HG02870 (cell line): ENCODE measurements around the gene THSD4.

ENCODE experiments used
- ATAC-seq: cut with Tn5 transposase; IDR thresholded peaks from one replicate; pipeline ENCODE4 v1.9.1; 2021; ENCODE audit warnings: mild to moderate bottlenecking, moderate library complexity; ENCODE audit not compliant: unreplicated experiment

THSD4 gene

GRCh38 chr15:71564217-71564616 lies 448.9 kb downstream of the THSD4 start:
- ATAC-seq = no peak

GRCh38 chr15:71565006-71565405 lies 449.7 kb downstream of the THSD4 start:
- ATAC-seq = no peak

GRCh38 chr15:71565631-71566160 lies 450.4 kb downstream of the THSD4 start:
- no peak for ATAC-seq

GRCh38 chr15:71566226-71566625 lies 451.0 kb downstream of the THSD4 start:
- ATAC-seq = no peak

GRCh38 chr15:71567173-71567572 lies 451.9 kb downstream of the THSD4 start:
- no peak for ATAC-seq

GRCh38 chr15:71568227-71568626 lies 453.0 kb downstream of the THSD4 start:
- no peak for ATAC-seq

- no peak for ATAC-seq
Measured at GRCh38 chr15:71570736-71571135, 455.5 kb downstream of the THSD4 start.

GRCh38 chr15:71571641-71572040 lies 456.4 kb downstream of the THSD4 start:
- no peak for ATAC-seq

- no peak for ATAC-seq
Measured at GRCh38 chr15:71572452-71573053, 457.3 kb downstream of the THSD4 start.

GRCh38 chr15:71573599-71573998 lies 458.3 kb downstream of the THSD4 start:
- no peak for ATAC-seq

GRCh38 chr15:71575474-71576045 lies 460.3 kb downstream of the THSD4 start:
- no peak for ATAC-seq

GRCh38 chr15:71577071-71577470 lies 461.8 kb downstream of the THSD4 start:
- ATAC-seq = no peak

GRCh38 chr15:71581398-71581930 lies 466.2 kb downstream of the THSD4 start:
- no peak for ATAC-seq

- ATAC-seq = no peak
Measured at GRCh38 chr15:71585159-71585558, 469.9 kb downstream of the THSD4 start.

- ATAC-seq = no peak
Measured at GRCh38 chr15:71586463-71586862, 471.2 kb downstream of the THSD4 start.

- no peak for ATAC-seq
Measured at GRCh38 chr15:71588746-71589145, 473.5 kb downstream of the THSD4 start.

- no peak for ATAC-seq
Measured at GRCh38 chr15:71591057-71591456, 475.8 kb downstream of the THSD4 start.

- ATAC-seq = no peak
Measured at GRCh38 chr15:71592203-71592602, 476.9 kb downstream of the THSD4 start.

- ATAC-seq = no peak
Measured at GRCh38 chr15:71595846-71596553, 480.7 kb downstream of the THSD4 start.

GRCh38 chr15:71596672-71597071 lies 481.4 kb downstream of the THSD4 start:
- no peak for ATAC-seq

GRCh38 chr15:71597126-71597525 lies 481.9 kb downstream of the THSD4 start:
- no peak for ATAC-seq

GRCh38 chr15:71597637-71598036 lies 482.4 kb downstream of the THSD4 start:
- ATAC-seq = no peak
